PC-3 (cell line): Measurements from ENCODE around the gene CLMN.

Source experiments
- EZH2 ChIP-seq: fragments of 300-600 bp; sonication (generic); IDR thresholded peaks from one replicate; pipeline ENCODE4 v1.6.1; 2017; ENCODE audit warnings: antibody characterized with exemption, mild to moderate bottlenecking, low read length; ENCODE audit not compliant: unreplicated experiment
- EZH2phosphoT487 ChIP-seq: fragments of 300-600 bp; sonication (generic); IDR thresholded peaks from 2 replicates; pipeline ENCODE4 v1.6.1; 2018; ENCODE audit warnings: mild to moderate bottlenecking, antibody characterized with exemption, low read length, borderline replicate concordance
- TF ChIP-seq, protein P1 (sequence below): fragments of 300-600 bp; sonication (generic); conservative IDR thresholded peaks from 2 replicates; pipeline ENCODE4 v1.5.1; 2017; ENCODE audit warnings: antibody characterized with exemption, low read depth, mild to moderate bottlenecking, low read length

- TF ChIP-seq, protein P1, sequence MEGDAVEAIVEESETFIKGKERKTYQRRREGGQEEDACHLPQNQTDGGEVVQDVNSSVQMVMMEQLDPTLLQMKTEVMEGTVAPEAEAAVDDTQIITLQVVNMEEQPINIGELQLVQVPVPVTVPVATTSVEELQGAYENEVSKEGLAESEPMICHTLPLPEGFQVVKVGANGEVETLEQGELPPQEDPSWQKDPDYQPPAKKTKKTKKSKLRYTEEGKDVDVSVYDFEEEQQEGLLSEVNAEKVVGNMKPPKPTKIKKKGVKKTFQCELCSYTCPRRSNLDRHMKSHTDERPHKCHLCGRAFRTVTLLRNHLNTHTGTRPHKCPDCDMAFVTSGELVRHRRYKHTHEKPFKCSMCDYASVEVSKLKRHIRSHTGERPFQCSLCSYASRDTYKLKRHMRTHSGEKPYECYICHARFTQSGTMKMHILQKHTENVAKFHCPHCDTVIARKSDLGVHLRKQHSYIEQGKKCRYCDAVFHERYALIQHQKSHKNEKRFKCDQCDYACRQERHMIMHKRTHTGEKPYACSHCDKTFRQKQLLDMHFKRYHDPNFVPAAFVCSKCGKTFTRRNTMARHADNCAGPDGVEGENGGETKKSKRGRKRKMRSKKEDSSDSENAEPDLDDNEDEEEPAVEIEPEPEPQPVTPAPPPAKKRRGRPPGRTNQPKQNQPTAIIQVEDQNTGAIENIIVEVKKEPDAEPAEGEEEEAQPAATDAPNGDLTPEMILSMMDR: no peak
- TF ChIP-seq EZH2 (no peak), EZH2phosphoT487 (no peak)
These were observed 29.7 kb downstream of the CLMN start for GRCh38 chr14:95290021-95290420.
